Right lobe of liver (tissue), 6 donors: ENCODE data around the gene SNRNP200. TPM values are rescaled to one million over a fixed set of nuclear protein-coding genes. Genes with fewer than 3 reads are reported as not detected.

Experiments
- ATAC-seq, 4 donors: fragments of 200-7000 bp; cut with Tn5 transposase; one replicate each; pipeline ENCODE4 v1.9.1; 2020; ENCODE audit warnings: mild to moderate bottlenecking in 4 of 4, moderate library complexity in 4 of 4
- DNase-seq, 3 donors: peaks; one replicate each; pipeline ENCODE4 v3.0.0-alpha.2; 2020
- H3K27ac ChIP-seq, 3 donors: fragments of 200-600 bp; one replicate each; pipeline ENCODE4 v1.8.0; 2022
- H3K27me3 ChIP-seq, 2 donors: fragments of 200-600 bp; one replicate each; pipeline ENCODE4 v1.8.0; 2022
- H3K36me3 ChIP-seq, 4 donors: fragments of 200-600 bp; sonication (generic) in 1 of 4; one replicate each; pipeline versions ENCODE4 v1.5.1 to v1.8.0; 2017 to 2022; ENCODE audit warnings: control low read depth in 1 of 4
- H3K4me1 ChIP-seq, 4 donors: fragments of 200-600 bp; sonication (generic) in 1 of 4; one replicate each; pipeline versions ENCODE4 v1.5.1 to v1.8.0; 2017 to 2022; ENCODE audit warnings: control low read depth in 1 of 4
- H3K4me3 ChIP-seq, 3 donors: fragments of 200-600 bp; one replicate each; pipeline ENCODE4 v1.8.0; 2022
- H3K9me3 ChIP-seq, 4 donors: fragments of 200-600 bp; sonication (generic) in 1 of 4; one replicate each; pipeline versions ENCODE4 v1.5.1 to v1.8.0; 2017 to 2022; ENCODE audit warnings: control low read depth in 1 of 4
- POLR2A ChIP-seq: fragments of 450-650 bp; IDR thresholded peaks from one replicate; pipeline ENCODE4 v1.6.1; 2017; ENCODE audit warnings: antibody characterized with exemption, mild to moderate bottlenecking
- WGBS: methylation state at CpG from one replicate; pipeline ENCODE4 v1.1.6; 2018; ENCODE audit warnings: low coverage, low lambda C conversion rate; ENCODE audit not compliant: insufficient coverage; ENCODE audit errors: missing lambda C conversion rate; 5-methylcytosine and 5-hydroxymethylcytosine counted together
- intact Hi-C, 2 donors: fragments of 100-400 bp; cut with DNase I; formaldehyde crosslinking; loops; one replicate each; pipeline versions ENCODE4 v1.11.2 to v1.14.1; 2022
- total RNA-seq, 6 experiments: library from RNA; depleted of rRNA in 2 of 6; stranded (reverse); fragments of >200 nt in 2 of 6; fragmentation: NEBNext Ultra II Directional in 3 of 6; extraction: Animal tissue kit (Norgen Biotek cat#: 25700) in 3 of 6; gene quantifications; one replicate each; pipeline versions ENCODE4 v1.1.0 to v1.2.4, GENCODE V29; 2016 to 2023
- TF ChIP-seq, protein P1 (sequence below), 4 donors: fragments of 200-600 bp in 3 of 4; fragments of 450-650 bp in 1 of 4; IDR thresholded peaks; one replicate each; pipeline versions ENCODE4 v1.5.1 to v1.8.0; 2016 to 2022; ENCODE audit warnings: antibody characterized with exemption in 4 of 4, mild to moderate bottlenecking in 2 of 4
- donor health status: DM: no; HTN: yes; CAD: no.
- donor health status: DM: no; HTN: no; CAD: no.
- donor health status: DM: no; HTN: no; CAD: no.
- donor health status: DM: no; HTN: yes; CAD: no.
- donor health status: DM: no; HTN: yes; CAD: no.

The SNRNP200 gene
- total RNA-seq, 6 experiments from 2014 or later: 43.6 to 52.5 (median 46.8) TPM

DNA sequence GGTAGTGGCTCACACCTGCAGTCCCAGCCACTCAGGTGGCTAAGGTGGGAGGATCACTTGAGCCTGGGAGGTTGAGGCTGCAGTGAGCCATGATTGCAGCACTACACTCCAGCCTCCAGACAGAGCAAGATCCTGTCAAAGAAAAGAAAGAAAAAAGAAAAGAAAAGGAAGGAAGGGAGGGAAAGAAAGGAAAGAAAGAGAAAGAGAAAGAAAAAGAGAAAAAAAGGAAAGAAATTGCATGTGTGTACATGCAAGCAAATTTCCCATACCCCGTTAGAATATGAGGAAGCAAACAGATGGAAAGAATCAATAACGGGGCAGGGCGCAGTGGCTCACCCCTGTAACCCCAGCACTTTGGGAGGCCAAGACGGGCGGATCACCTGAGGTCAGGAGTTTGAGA lies 57.5 kb downstream of the SNRNP200 start:
- Histone ChIP-seq H3K27me3 (no peaks in the 10 kb centered on the region), H3K4me1 (peaks cover 0 to 27% (median 4%) of the 10 kb centered on the region in 4 donors), H3K27ac (no peak overlapping the region), H3K4me3 (no peak overlapping the region), H3K36me3 (peaks cover 0 to 15% (median 3%) of the 10 kb centered on the region in 4 donors), H3K9me3 (no peaks in the 10 kb centered on the region)
- TF ChIP-seq, protein P1, sequence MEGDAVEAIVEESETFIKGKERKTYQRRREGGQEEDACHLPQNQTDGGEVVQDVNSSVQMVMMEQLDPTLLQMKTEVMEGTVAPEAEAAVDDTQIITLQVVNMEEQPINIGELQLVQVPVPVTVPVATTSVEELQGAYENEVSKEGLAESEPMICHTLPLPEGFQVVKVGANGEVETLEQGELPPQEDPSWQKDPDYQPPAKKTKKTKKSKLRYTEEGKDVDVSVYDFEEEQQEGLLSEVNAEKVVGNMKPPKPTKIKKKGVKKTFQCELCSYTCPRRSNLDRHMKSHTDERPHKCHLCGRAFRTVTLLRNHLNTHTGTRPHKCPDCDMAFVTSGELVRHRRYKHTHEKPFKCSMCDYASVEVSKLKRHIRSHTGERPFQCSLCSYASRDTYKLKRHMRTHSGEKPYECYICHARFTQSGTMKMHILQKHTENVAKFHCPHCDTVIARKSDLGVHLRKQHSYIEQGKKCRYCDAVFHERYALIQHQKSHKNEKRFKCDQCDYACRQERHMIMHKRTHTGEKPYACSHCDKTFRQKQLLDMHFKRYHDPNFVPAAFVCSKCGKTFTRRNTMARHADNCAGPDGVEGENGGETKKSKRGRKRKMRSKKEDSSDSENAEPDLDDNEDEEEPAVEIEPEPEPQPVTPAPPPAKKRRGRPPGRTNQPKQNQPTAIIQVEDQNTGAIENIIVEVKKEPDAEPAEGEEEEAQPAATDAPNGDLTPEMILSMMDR (IDR thresholded peaks at IDR 0.05): no peak
- TF ChIP-seq POLR2A: no peak
- 47% methylated on average over 5 of the region's 5 CpGs for WGBS
- DNase-seq (no peak), ATAC-seq (no peak)
- intact Hi-C loops: no loop called here

DNA sequence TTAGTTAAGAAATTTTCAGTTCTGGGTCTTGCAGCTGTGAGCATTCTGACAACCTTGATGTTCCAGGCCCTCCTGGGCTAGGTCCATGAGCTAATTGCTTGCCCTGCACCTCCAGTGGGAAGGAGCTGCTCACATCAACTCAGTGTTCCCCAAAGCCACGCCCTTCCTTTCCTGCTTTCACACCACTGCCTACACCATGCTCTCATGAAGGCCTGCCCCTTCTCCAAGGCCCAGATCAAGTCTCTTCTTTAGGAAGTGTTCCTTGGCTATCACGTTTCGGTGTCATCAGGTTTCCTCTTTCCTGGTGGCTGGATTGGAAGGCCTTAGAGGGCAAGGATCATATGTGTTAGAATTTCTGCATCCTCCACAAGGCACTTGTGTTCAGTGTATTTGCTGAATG lies 58.3 kb downstream of the SNRNP200 start:
- H3K4me3 ChIP-seq: no peak overlapping the region
- no peak overlapping the region for H3K27ac ChIP-seq
- H3K4me1 ChIP-seq: peaks cover 0 to 18% (median 2%) of the 10 kb centered on the region in 4 donors
- no peaks in the 10 kb centered on the region for H3K27me3 ChIP-seq
- TF ChIP-seq, protein P1 (IDR thresholded peaks at IDR 0.05): no peak
- TF ChIP-seq POLR2A: no peak
- peak; percentile 20 to 41 (median 25) for ATAC-seq
- no peaks in the 10 kb centered on the region for H3K9me3 ChIP-seq
- intact Hi-C loops: no loop called here
- peaks cover 0 to 6% (median 1%) of the 10 kb centered on the region in 4 donors for H3K36me3 ChIP-seq
- no peak for DNase-seq
- WGBS: 84% methylated on average over 3 of the region's 3 CpGs

DNA sequence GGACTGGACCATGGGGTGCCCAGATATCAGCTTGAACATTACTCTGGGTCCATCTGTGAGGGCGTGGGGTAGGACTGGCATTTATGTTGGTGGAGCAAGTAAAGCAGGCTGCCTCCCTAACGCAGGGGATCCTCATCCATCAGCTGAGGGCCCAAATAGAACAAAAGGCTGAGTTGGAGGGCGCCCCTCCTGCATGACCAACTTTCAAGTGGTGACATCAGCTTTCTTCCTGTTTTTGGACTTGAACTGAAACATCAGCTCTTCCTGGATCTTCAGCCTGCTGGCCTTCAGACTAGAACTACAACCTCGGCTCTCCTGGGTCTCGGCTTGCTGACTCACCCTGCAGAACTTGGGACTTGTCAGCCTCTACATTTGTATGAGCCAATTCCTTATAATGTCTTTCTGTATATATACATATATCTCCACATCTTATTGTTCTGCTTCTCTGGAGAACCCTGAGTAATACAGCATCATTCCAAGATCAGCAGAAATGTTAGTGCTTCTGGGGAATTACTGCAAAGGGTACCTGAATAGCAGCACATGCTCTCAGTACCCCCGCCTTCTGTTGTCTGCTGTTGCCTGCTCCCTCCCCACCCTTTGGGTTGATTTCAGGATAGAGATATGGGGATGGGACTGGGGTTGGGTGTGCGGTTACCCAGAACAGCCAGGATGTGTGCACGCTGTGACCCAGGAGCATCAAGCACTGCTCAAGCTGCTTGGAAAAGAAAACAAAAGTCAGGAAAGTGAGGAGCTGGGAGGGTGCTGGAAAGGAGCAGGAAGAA lies 59.5 kb downstream of the SNRNP200 start:
- DNase-seq: no peak

DNA sequence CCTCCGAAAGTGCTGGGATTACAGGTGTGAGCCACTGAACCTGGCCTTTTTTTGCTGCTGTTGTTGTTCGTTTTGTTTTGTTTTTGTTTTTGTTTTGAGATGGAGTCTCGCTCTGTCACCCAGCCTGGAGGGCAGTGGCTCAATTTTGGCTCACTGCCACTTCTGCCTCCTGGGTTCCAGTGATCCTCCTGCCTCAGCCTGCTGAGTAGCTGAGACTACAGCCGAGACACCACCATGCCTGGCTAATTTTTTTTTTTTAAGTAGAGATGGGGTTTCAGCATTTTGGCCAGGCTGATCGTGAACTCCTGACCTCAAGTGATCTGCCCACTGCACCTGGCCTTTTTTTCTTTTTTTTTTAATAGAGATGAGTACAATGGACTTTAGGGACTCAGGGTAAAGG lies 61.5 kb downstream of the SNRNP200 start:
- Histone ChIP-seq H3K4me3 (no peak overlapping the region), H3K4me1 (peaks cover 0 to 10% (median 2%) of the 10 kb centered on the region in 4 donors), H3K36me3 (no peaks in the 10 kb centered on the region), H3K27me3 (no peaks in the 10 kb centered on the region), H3K27ac (no peak overlapping the region), H3K9me3 (no peaks in the 10 kb centered on the region)
- intact Hi-C loops: no loop called here
- TF ChIP-seq, protein P1 (IDR thresholded peaks at IDR 0.05): no peak
- no peak for TF ChIP-seq POLR2A
- ATAC-seq (no peak), DNase-seq (no peak)
- 59% methylated on average over 4 of the region's 5 CpGs for WGBS

More for the DNA sequence above, 59.5 kb downstream of the SNRNP200 start:
- no peaks in the 10 kb centered on the region for H3K27me3 ChIP-seq
- H3K27ac ChIP-seq: peak overlapping the region in 1 of 3 donors; percentile 33
- no peak overlapping the region for H3K4me3 ChIP-seq
- ATAC-seq: peak; percentile 38 to 54 (median 50)
- H3K9me3 ChIP-seq: no peaks in the 10 kb centered on the region
- peaks cover 0 to 15% (median 2%) of the 10 kb centered on the region in 4 donors for H3K4me1 ChIP-seq
- intact Hi-C loops: no loop called here
- H3K36me3 ChIP-seq: no peaks in the 10 kb centered on the region
- no peak for TF ChIP-seq POLR2A
- TF ChIP-seq, protein P1 (IDR thresholded peaks at IDR 0.05): no peak
- WGBS: 76% methylated on average over 6 of the region's 8 CpGs
